GM13977 (cell line): ENCODE measurements around the gene RHBDD2.
"Not testable (repeated sequence)": the region's sequence is repeated elsewhere in the genome, so short reads cannot be mapped to it uniquely, and the experiment has no call there.

Experiments used
- DNase-seq: peaks from one replicate; pipeline ENCODE4 v3.0.0; 2012; ENCODE audit warnings: low spot score
- in situ Hi-C: fragments of 300-500 bp; cut with MboI; formaldehyde crosslinking; loops from one replicate; pipeline ENCODE4 v1.12.0; 2022; ENCODE audit warnings: low sequenced_read_pairs, low pct_unique_long_range_greater_than_20kb, mixed read lengths, inconsistent platforms; ENCODE audit not compliant: unreplicated experiment
- TF ChIP-seq, protein P1 (sequence below): IDR thresholded peaks from 2 replicates; pipeline ENCODE4 v1.5.1; 2012; ENCODE audit warnings: mild to moderate bottlenecking, control low read depth; ENCODE audit not compliant: insufficient read depth; ENCODE audit errors: extremely low read depth, missing control alignments

The RHBDD2 gene

GRCh38 chr7:75875113-75876080 lies 3.4 kb upstream of the RHBDD2 start:
- in situ Hi-C loops, result no loop called here
- DNase-seq, result no peak

DNA sequence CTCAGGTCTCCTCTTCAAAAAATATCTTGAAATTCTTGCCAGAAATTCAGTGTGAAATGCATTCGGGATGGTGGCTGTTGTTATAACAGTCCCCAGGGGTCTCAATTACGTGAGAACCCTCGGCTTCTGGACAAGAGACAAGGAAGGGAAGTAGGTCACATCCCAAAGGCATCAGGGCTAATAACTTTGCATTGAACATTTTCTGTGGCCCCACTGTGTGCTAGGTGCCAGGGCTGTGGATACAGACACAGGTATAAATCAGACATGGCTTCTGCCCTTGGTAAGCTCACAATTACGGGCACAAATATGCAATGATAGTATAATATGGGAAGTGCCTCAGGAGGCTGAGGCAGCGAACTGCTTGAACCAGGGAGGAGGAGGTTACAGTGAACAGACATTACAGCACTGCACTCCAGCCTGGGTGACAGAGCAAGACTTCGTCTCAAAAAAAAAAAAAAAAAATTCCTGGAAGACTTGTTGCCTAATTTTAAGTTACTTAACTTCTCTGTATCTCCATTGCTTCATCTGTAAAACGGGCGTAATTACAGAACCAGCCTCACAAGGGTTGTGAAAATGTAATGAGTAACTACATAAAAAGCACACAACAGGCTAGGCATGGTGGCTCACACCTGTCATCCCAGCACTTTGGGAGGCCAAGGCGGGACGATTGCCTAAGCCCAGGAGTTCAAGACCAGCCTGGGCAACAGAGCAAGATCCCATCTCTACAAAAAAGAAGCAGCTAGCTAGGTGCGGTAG lies 2.5 kb upstream of the RHBDD2 start:
- in situ Hi-C loops, result no loop called here
- DNase-seq, result no peak
- TF ChIP-seq, protein P1, sequence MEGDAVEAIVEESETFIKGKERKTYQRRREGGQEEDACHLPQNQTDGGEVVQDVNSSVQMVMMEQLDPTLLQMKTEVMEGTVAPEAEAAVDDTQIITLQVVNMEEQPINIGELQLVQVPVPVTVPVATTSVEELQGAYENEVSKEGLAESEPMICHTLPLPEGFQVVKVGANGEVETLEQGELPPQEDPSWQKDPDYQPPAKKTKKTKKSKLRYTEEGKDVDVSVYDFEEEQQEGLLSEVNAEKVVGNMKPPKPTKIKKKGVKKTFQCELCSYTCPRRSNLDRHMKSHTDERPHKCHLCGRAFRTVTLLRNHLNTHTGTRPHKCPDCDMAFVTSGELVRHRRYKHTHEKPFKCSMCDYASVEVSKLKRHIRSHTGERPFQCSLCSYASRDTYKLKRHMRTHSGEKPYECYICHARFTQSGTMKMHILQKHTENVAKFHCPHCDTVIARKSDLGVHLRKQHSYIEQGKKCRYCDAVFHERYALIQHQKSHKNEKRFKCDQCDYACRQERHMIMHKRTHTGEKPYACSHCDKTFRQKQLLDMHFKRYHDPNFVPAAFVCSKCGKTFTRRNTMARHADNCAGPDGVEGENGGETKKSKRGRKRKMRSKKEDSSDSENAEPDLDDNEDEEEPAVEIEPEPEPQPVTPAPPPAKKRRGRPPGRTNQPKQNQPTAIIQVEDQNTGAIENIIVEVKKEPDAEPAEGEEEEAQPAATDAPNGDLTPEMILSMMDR, result no peak

More at GRCh38 chr7:75875113-75876080, 3.4 kb upstream of the RHBDD2 start:
- TF ChIP-seq, protein P1, result no peak

GRCh38 chr7:75878312-75878768 lies 494 bp upstream of the RHBDD2 start:
- TF ChIP-seq, protein P1, result no peak
- DNase-seq, result no peak
- in situ Hi-C loops, result no loop called here

DNA sequence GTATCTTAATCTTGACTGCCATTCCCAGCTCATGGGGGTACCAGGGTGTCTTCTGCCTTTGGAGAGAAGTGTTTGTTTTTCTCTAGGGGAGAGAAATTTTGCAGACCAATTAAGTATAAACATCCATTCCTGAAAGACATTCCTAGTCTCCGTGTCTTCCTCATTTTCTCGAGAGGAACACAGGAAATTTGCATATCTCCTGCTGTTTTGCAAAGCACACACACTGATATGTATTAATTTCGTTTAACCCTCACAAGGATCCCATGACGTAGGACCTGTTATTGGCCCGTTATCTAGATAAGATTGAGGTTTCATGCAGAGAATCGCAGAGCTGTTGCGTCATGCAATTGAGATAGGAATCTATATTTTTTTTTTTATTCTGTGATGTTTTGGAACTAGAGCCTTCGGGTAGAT lies 944 bp downstream of the RHBDD2 start:
- in situ Hi-C loops, result no loop called here
- TF ChIP-seq, protein P1, result no peak
- no peak for DNase-seq

- no peak for DNase-seq
- TF ChIP-seq, protein P1, result no peak
- in situ Hi-C loops, result no loop called here
Measured at GRCh38 chr7:75880242-75880641, 1.4 kb downstream of the RHBDD2 start.

GRCh38 chr7:75881436-75882095 lies 2.7 kb downstream of the RHBDD2 start:
- no peak for DNase-seq
- TF ChIP-seq, protein P1, result no peak
- in situ Hi-C loops, result no loop called here

DNA sequence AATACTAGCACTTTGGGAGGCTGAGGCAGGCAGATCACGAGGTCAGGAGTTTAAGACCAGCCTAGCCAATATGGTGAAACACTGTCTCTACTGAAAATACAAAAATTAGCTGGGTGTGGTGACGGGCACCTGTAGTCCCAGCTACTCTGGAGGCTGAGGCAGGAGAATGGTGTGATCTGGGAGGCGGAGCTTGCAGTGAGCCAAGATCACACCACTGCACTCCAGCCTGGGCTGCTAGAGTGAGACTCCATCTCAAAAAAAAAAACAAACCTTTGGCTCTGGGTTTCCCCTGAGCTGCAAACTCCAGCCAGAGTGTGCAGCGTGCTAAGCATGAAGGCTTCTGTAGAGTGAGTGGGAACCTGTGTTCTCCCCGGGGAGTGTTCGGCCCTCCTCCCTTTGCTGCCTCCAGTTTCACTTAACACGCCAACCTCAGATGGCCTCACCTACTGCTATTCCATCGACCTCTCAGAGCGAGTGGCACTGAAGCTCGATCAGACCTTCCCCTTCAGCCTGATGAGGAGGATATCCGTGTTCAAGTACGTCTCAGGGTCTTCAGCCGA lies 4.5 kb downstream of the RHBDD2 start:
- DNase-seq, in situ Hi-C loops: not testable (repeated sequence)
